HepG2 (cell line): Measurements from ENCODE around the gene OR10A3. TPM values are rescaled to one million over a fixed set of nuclear protein-coding genes. Genes with fewer than 3 reads are reported as not detected.

Experiments used
- ATF1 ChIP-seq: IDR thresholded peaks from 2 replicates; pipeline ENCODE4 v1.6.1; 2016; ENCODE audit warnings: mild to moderate bottlenecking, control low read depth
- CEBPB ChIP-seq: IDR thresholded peaks from 2 replicates; pipeline ENCODE4 v1.6.1; 2011; ENCODE audit warnings: low read depth, low read length, improper control_type of control experiment, borderline replicate concordance
- DNMT1 ChIP-seq: sonication (generic); formaldehyde crosslinking; IDR thresholded peaks from 2 replicates; pipeline ENCODE4 v1.5.1; 2020; ENCODE audit warnings: mild to moderate bottlenecking, missing genetic modification reagents
- IRF2 ChIP-seq: IDR thresholded peaks from 2 replicates; pipeline ENCODE4 v1.6.1; 2018; ENCODE audit warnings: missing genetic modification reagents, missing compliant biosample characterization
- NR2C2 ChIP-seq: sonication (generic); formaldehyde crosslinking; IDR thresholded peaks from 2 replicates; pipeline ENCODE4 v1.4.0; 2020; ENCODE audit warnings: missing genetic modification reagents, mild to moderate bottlenecking, moderate library complexity, borderline replicate concordance
- PCBP2 ChIP-seq: fragments of 200-400 bp; formaldehyde crosslinking; optimal IDR thresholded peaks from 2 replicates; pipeline ENCODE3; 2018; ENCODE audit warnings: low read length, low read depth; ENCODE audit not compliant: poor library complexity, severe bottlenecking
- POLR2A ChIP-seq, 2 experiments: IDR thresholded peaks; 2 replicates each; pipeline ENCODE4 v1.6.1; 2011; ENCODE audit warnings: low read depth in 2 of 2, low read length in 2 of 2, mild to moderate bottlenecking in 1 of 2, moderate library complexity in 1 of 2; ENCODE audit not compliant: insufficient read depth in 1 of 2
- U2AF2 ChIP-seq: fragments of 200-400 bp; formaldehyde crosslinking; IDR thresholded peaks from 2 replicates; pipeline ENCODE4 v1.6.1; 2017; ENCODE audit warnings: low read depth, mild to moderate bottlenecking, low read length
- ZNF143 ChIP-seq: sonication (generic); formaldehyde crosslinking; IDR thresholded peaks from 2 replicates; pipeline ENCODE4 v1.4.0; 2020; ENCODE audit warnings: missing genetic modification reagents
- ZNF253 ChIP-seq: sonication (generic); formaldehyde crosslinking; IDR thresholded peaks from 2 replicates; pipeline ENCODE4 v1.8.0; 2022; ENCODE audit warnings: mild to moderate bottlenecking, missing genetic modification reagents, borderline replicate concordance
- ZNF264 ChIP-seq: sonication (generic); formaldehyde crosslinking; IDR thresholded peaks from 2 replicates; pipeline ENCODE4 v1.4.0; 2020; ENCODE audit warnings: missing genetic modification reagents
- ZNF281 ChIP-seq: sonication (generic); formaldehyde crosslinking; IDR thresholded peaks from 2 replicates; pipeline ENCODE4 v1.4.0; 2020; ENCODE audit warnings: missing genetic modification reagents, borderline replicate concordance
- ZNF292 ChIP-seq: sonication (generic); formaldehyde crosslinking; IDR thresholded peaks from 2 replicates; pipeline ENCODE4 v1.8.1; 2022; ENCODE audit warnings: mild to moderate bottlenecking, low read depth, missing genetic modification reagents, borderline replicate concordance
- ZNF513 ChIP-seq: sonication (generic); formaldehyde crosslinking; conservative IDR thresholded peaks from 2 replicates; pipeline ENCODE4 v1.5.0; 2020; ENCODE audit warnings: missing genetic modification reagents
- ZNF616 ChIP-seq: sonication (generic); formaldehyde crosslinking; IDR thresholded peaks from 2 replicates; pipeline ENCODE4 v1.5.0; 2020; ENCODE audit warnings: low read depth, mild to moderate bottlenecking, missing genetic modification reagents
- ZNF784 ChIP-seq: sonication (generic); formaldehyde crosslinking; IDR thresholded peaks from 2 replicates; pipeline ENCODE4 v1.5.1; 2020; ENCODE audit warnings: missing genetic modification reagents, mild to moderate bottlenecking, borderline replicate concordance
- ZSCAN29 ChIP-seq: sonication (generic); formaldehyde crosslinking; conservative IDR thresholded peaks from 2 replicates; pipeline ENCODE4 v1.4.0; 2020; ENCODE audit warnings: mild to moderate bottlenecking, missing genetic modification reagents
- polyA plus RNA-seq, 8 experiments: library from polyadenylated mRNA; depleted of rRNA in 3 of 8; stranded (reverse) in 7 of 8; unstranded in 1 of 8; fragments of >200 nt; fragmentation: Illumina TruSeq in 4 of 8; extraction: Trizol in 4 of 8; gene quantifications; 2 replicates each; pipeline versions ENCODE4 v1.2.1 to v1.2.3, GENCODE V29; 2011 to 2016; ENCODE audit warnings: low read depth in 4 of 8, missing spikeins in 1 of 8, mixed read lengths in 1 of 8; ENCODE audit not compliant: insufficient read depth in 1 of 8
- total RNA-seq, 5 experiments: library from RNA; depleted of rRNA; stranded (reverse); fragments of >200 nt; fragmentation: Illumina TruSeq; extraction: Trizol; gene quantifications; 2 replicates each; pipeline ENCODE4 v1.2.3, GENCODE V29; 2016; ENCODE audit warnings: low read depth in 1 of 5
- TF ChIP-seq, protein P1 (sequence below): sonication (generic); formaldehyde crosslinking; IDR thresholded peaks from 2 replicates; pipeline ENCODE4 v1.9.0; 2021; ENCODE audit warnings: mild to moderate bottlenecking, missing genetic modification reagents

The OR10A3 gene
- total and polyA plus RNA-seq, 2 of the 13 experiments (the other 11 are each of a cell fraction or from before 2014, with no cell fraction given), result not detected

DNA sequence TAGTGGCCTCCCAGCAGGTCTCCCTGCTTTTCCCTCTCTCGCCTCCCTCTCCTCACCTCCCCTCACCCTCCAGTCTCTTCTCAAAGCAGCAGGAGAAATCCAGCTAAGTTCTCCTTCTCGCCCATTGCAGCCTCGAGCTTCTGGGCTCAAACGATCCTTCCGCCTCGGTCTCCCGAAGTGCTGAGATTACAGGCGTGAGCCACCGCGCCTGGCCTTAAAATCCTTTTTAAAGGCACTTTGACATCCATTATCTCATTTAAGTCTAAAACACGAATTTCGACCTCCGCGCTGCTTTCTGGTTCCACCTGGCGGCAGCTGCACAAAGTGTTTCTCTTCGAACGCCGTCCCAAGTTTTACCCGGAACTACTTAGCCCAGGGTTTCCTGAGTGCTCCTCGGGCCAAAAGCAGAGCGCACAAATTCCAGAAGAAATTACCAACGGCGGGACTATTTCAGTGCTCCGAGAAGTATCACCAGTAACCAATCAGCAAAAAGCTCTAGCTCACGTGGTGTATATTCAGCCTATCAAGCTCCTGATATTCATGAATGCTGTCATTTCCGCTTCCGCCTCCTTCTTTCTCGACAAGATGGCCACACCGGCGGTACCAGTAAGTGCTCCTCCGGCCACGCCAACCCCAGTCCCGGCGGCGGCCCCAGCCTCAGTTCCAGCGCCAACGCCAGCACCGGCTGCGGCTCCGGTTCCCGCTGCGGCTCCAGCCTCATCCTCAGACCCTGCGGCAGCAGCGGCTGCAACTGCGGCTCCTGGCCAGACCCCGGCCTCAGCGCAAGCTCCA is 45.5 kb upstream of the OR10A3 start, which contains the start of gene EIF3F (continued):
- TF ChIP-seq ZNF513 (CRISPR knock-in tag), result no peak
- peak; percentile 57 to 71; a peak in 3 of 4 replicates for TF ChIP-seq POLR2A (IDR thresholded peaks at IDR 0.05; ENCODE audit: insufficient read depth in 1 of 2, low read depth in 2 of 2, low read length in 2 of 2)
- TF ChIP-seq ATF1 (CRISPR knock-in tag), result peak; percentile 91
- no peak for TF ChIP-seq ZNF616
- no peak for TF ChIP-seq ZNF292 (CRISPR knock-in tag)
- TF ChIP-seq ZNF253, result no peak
- TF ChIP-seq PCBP2, result no peak
- peak; percentile 44; the same call in 1 of the 2 replicates for TF ChIP-seq ZNF143 (CRISPR knock-in tag)
- TF ChIP-seq CEBPB, result no peak
- TF ChIP-seq NR2C2 (CRISPR knock-in tag), result peak; percentile 93
- TF ChIP-seq ZSCAN29, result peak; percentile 51; the same call in 1 of the 2 replicates
- no peak for TF ChIP-seq ZNF281
- no peak for TF ChIP-seq DNMT1 (CRISPR knock-in tag)
- TF ChIP-seq ZNF784, result no peak; the same call in 1 of the 2 replicates
- peak; percentile 85; the same call in 1 of the 2 replicates for TF ChIP-seq IRF2 (CRISPR knock-in tag)
- peak; percentile 91 for TF ChIP-seq ZNF264 (CRISPR knock-in tag)
- no peak for TF ChIP-seq U2AF2
- TF ChIP-seq, protein P1, sequence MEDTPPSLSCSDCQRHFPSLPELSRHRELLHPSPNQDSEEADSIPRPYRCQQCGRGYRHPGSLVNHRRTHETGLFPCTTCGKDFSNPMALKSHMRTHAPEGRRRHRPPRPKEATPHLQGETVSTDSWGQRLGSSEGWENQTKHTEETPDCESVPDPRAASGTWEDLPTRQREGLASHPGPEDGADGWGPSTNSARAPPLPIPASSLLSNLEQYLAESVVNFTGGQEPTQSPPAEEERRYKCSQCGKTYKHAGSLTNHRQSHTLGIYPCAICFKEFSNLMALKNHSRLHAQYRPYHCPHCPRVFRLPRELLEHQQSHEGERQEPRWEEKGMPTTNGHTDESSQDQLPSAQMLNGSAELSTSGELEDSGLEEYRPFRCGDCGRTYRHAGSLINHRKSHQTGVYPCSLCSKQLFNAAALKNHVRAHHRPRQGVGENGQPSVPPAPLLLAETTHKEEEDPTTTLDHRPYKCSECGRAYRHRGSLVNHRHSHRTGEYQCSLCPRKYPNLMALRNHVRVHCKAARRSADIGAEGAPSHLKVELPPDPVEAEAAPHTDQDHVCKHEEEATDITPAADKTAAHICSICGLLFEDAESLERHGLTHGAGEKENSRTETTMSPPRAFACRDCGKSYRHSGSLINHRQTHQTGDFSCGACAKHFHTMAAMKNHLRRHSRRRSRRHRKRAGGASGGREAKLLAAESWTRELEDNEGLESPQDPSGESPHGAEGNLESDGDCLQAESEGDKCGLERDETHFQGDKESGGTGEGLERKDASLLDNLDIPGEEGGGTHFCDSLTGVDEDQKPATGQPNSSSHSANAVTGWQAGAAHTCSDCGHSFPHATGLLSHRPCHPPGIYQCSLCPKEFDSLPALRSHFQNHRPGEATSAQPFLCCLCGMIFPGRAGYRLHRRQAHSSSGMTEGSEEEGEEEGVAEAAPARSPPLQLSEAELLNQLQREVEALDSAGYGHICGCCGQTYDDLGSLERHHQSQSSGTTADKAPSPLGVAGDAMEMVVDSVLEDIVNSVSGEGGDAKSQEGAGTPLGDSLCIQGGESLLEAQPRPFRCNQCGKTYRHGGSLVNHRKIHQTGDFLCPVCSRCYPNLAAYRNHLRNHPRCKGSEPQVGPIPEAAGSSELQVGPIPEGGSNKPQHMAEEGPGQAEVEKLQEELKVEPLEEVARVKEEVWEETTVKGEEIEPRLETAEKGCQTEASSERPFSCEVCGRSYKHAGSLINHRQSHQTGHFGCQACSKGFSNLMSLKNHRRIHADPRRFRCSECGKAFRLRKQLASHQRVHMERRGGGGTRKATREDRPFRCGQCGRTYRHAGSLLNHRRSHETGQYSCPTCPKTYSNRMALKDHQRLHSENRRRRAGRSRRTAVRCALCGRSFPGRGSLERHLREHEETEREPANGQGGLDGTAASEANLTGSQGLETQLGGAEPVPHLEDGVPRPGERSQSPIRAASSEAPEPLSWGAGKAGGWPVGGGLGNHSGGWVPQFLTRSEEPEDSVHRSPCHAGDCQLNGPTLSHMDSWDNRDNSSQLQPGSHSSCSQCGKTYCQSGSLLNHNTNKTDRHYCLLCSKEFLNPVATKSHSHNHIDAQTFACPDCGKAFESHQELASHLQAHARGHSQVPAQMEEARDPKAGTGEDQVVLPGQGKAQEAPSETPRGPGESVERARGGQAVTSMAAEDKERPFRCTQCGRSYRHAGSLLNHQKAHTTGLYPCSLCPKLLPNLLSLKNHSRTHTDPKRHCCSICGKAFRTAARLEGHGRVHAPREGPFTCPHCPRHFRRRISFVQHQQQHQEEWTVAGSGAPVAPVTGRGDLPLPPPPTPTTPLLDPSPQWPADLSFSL (CRISPR knock-in tag), result no peak
